Ovary (tissue), 9 donors: Measurements from ENCODE around the gene ENPP3. TPM values are rescaled to one million over a fixed set of nuclear protein-coding genes. Genes with fewer than 3 reads are reported as not detected.

Experiments used
- DNase-seq, 5 donors: peaks; one replicate each; pipeline ENCODE4 v3.0.0-alpha.2; 2019 to 2020
- H3K27ac ChIP-seq, 2 donors: fragments of 200-600 bp; one replicate each; pipeline versions ENCODE4 v1.5.1 to v1.8.0; 2019 to 2022
- H3K27me3 ChIP-seq: fragments of 200-600 bp; one replicate; pipeline ENCODE4 v1.8.0; 2022
- H3K36me3 ChIP-seq: fragments of 200-600 bp; sonication (generic); one replicate; pipeline ENCODE4 v1.5.1; 2019
- H3K4me1 ChIP-seq: one replicate; pipeline ENCODE4 v1.8.1; 2013; ENCODE audit warnings: mild to moderate bottlenecking, moderate library complexity; ENCODE audit not compliant: insufficient read depth
- H3K4me3 ChIP-seq: fragments of 200-600 bp; sonication (generic); one replicate; pipeline ENCODE4 v1.5.1; 2017
- H3K9me3 ChIP-seq, 2 donors: fragments of 200-600 bp in 1 of 2; sonication (generic) in 1 of 2; one replicate each; pipeline versions ENCODE4 v1.5.1 to v1.8.1; 2013 to 2019; ENCODE audit warnings: mild to moderate bottlenecking in 1 of 2, moderate library complexity in 1 of 2
- EP300 ChIP-seq: sonication (generic); formaldehyde crosslinking; IDR thresholded peaks from one replicate; pipeline ENCODE4 v1.6.1; 2017; ENCODE audit warnings: antibody characterized with exemption
- POLR2A ChIP-seq: fragments of 450-650 bp; IDR thresholded peaks from one replicate; pipeline ENCODE4 v1.6.1; 2017; ENCODE audit warnings: antibody characterized with exemption, mild to moderate bottlenecking, moderate library complexity
- WGBS, 3 donors: extraction: QIAGEN DNeasy Blood & Tissue Kit in 1 of 3; methylation state at CpG; one replicate each; pipeline versions ENCODE4 v1.1.5 to v1.1.7; 2013 to 2017; 5-methylcytosine and 5-hydroxymethylcytosine counted together
- intact Hi-C, 4 donors: fragments of 100-400 bp; cut with DNase I; formaldehyde crosslinking; loops; one replicate each; pipeline versions ENCODE4 v1.11.0 to v1.15.1; 2022 to 2023
- polyA plus RNA-seq, 2 donors: library from polyadenylated mRNA; stranded (reverse); fragments of 200-250 nt in 1 of 2; fragments of 350-450 nt in 1 of 2; fragmentation: Illumina TruSeq in 1 of 2; extraction: RNeasy Lipid Tissue Mini Kit (QIAGEN cat#74804) in 1 of 2; gene quantifications; one replicate each; pipeline ENCODE4 v1.2.3, GENCODE V29; 2013 to 2014
- total RNA-seq, 7 donors: library from RNA; depleted of rRNA in 2 of 7; stranded (reverse); fragments of >200 nt in 2 of 7; fragmentation: NEBNext Ultra II Directional in 3 of 7; extraction: Animal tissue kit (Norgen Biotek cat#: 25700) in 3 of 7; gene quantifications; one replicate each; pipeline versions ENCODE4 v1.1.0 to v1.2.4, GENCODE V29; 2016 to 2023
- TF ChIP-seq, protein P1 (sequence below), 3 donors: fragments of 450-650 bp in 2 of 3; fragments of 200-600 bp in 1 of 3; IDR thresholded peaks; one replicate each; pipeline versions ENCODE4 v1.5.1 to v1.8.0; 2016 to 2022; ENCODE audit warnings: antibody characterized with exemption in 3 of 3, mild to moderate bottlenecking in 1 of 3
- donor health status: DM: no; HTN: no; CAD: no; lungs with moderate emphysema.
- donor health status: DM: no; HTN: no; CAD: no.
- donor health status: Bipolar disorder and iron deficiency.
- donor health status: DM: yes; HTN: yes; CAD: no.
- donor health status: DM: no; HTN: no; CAD: no.
- donor health status: DM: yes; HTN: yes; CAD: no.

The ENPP3 gene
- total and polyA plus RNA-seq, 9 donors, result 0.41 to 3.9 (median 1.4) TPM

- no peak overlapping the region for H3K27ac ChIP-seq
Observed at GRCh38 chr6:131728296-131728939, 91.3 kb downstream of the ENPP3 start.

GRCh38 chr6:131729550-131729949 is 92.4 kb downstream of the ENPP3 start:
- intact Hi-C loops, result no loop called here
- no peaks in the 10 kb centered on the region for H3K36me3 ChIP-seq
- TF ChIP-seq EP300 (no peak), POLR2A (no peak)
- TF ChIP-seq, protein P1, sequence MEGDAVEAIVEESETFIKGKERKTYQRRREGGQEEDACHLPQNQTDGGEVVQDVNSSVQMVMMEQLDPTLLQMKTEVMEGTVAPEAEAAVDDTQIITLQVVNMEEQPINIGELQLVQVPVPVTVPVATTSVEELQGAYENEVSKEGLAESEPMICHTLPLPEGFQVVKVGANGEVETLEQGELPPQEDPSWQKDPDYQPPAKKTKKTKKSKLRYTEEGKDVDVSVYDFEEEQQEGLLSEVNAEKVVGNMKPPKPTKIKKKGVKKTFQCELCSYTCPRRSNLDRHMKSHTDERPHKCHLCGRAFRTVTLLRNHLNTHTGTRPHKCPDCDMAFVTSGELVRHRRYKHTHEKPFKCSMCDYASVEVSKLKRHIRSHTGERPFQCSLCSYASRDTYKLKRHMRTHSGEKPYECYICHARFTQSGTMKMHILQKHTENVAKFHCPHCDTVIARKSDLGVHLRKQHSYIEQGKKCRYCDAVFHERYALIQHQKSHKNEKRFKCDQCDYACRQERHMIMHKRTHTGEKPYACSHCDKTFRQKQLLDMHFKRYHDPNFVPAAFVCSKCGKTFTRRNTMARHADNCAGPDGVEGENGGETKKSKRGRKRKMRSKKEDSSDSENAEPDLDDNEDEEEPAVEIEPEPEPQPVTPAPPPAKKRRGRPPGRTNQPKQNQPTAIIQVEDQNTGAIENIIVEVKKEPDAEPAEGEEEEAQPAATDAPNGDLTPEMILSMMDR (IDR thresholded peaks at IDR 0.05), result no peak
- H3K4me3 ChIP-seq, result no peak overlapping the region
- no peaks in the 10 kb centered on the region for H3K9me3 ChIP-seq
- H3K27ac ChIP-seq, result no peak overlapping the region
- peaks cover 2% of the 10 kb centered on the region for H3K27me3 ChIP-seq
- DNase-seq, result no peak
- 48 to 72% (median 71%) methylated on average over 4 of the region's 4 CpGs for WGBS, 3 donors
- H3K4me1 ChIP-seq, result no peaks in the 10 kb centered on the region

More at GRCh38 chr6:131728296-131728939, 91.3 kb downstream of the ENPP3 start:
- H3K27me3 ChIP-seq, result peaks cover 2% of the 10 kb centered on the region
- 57 to 63% (median 58%) methylated on average over 3 of the region's 3 CpGs for WGBS, 3 donors
- no peak for DNase-seq
- H3K9me3 ChIP-seq, result no peaks in the 10 kb centered on the region
- no peaks in the 10 kb centered on the region for H3K4me1 ChIP-seq
- no peaks in the 10 kb centered on the region for H3K36me3 ChIP-seq
- intact Hi-C loops, result no loop called here
- no peak overlapping the region for H3K4me3 ChIP-seq
- TF ChIP-seq, protein P1 (IDR thresholded peaks at IDR 0.05), result no peak
- TF ChIP-seq EP300, result no peak
- TF ChIP-seq POLR2A, result no peak

DNA sequence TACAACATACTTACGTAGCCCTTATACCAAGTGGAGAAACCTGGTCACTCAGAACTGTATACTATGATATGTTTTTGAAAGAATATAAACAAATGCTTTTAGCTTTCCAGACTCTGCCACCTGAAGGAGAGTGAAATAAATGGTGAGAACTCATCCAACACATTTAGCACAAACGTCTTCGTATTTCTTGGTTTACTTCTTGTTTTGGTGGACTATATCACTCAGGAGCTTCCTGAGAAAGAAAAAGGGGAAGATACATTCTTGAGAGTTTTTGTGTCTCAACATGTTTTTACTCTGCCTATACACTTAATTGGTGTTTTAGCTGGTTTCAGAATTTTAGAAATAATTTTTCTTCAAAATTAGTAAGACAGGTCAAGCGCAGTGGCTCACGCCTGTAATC is 93.2 kb downstream of the ENPP3 start:
- DNase-seq, result no peak
- Histone ChIP-seq H3K4me3 (no peak overlapping the region), H3K9me3 (no peaks in the 10 kb centered on the region), H3K4me1 (no peaks in the 10 kb centered on the region), H3K27me3 (peaks cover 2% of the 10 kb centered on the region), H3K27ac (no peak overlapping the region), H3K36me3 (no peaks in the 10 kb centered on the region)
- intact Hi-C loops, result no loop called here
- TF ChIP-seq POLR2A, result no peak
- TF ChIP-seq EP300, result no peak
- TF ChIP-seq, protein P1 (IDR thresholded peaks at IDR 0.05), result no peak
- WGBS, 3 donors, result 82 to 95% (median 93%) methylated on average over 5 of the region's 5 CpGs

GRCh38 chr6:131731224-131731623 is 94.1 kb downstream of the ENPP3 start:
- H3K27me3 ChIP-seq, result peaks cover 2% of the 10 kb centered on the region
- intact Hi-C loops, result no loop called here
- TF ChIP-seq EP300, result no peak
- TF ChIP-seq, protein P1 (IDR thresholded peaks at IDR 0.05), result no peak
- TF ChIP-seq POLR2A, result no peak
- H3K27ac ChIP-seq, result no peak overlapping the region
- H3K36me3 ChIP-seq, result no peaks in the 10 kb centered on the region
- DNase-seq, result no peak
- no peaks in the 10 kb centered on the region for H3K9me3 ChIP-seq
- no peak overlapping the region for H3K4me3 ChIP-seq
- H3K4me1 ChIP-seq, result no peaks in the 10 kb centered on the region
